Fibroblast of lung (primary cell): ENCODE measurements around the gene CPT1A.

Experiments
- CTCF ChIP-seq, 2 donors: IDR thresholded peaks in 1 of 2; conservative IDR thresholded peaks in 1 of 2; 1 replicate in 1 of 2; 2 replicates in 1 of 2; pipeline ENCODE4 v1.5.1; 2011 to 2012; ENCODE audit warnings: low read length in 2 of 2, control low read depth in 1 of 2, inconsistent platforms in 1 of 2, low read depth in 1 of 2, mild to moderate bottlenecking in 1 of 2
- EZH2 ChIP-seq: IDR thresholded peaks from 2 replicates; pipeline ENCODE4 v1.5.1; 2012; ENCODE audit warnings: low read length, control low read depth, mild to moderate bottlenecking; ENCODE audit errors: missing control alignments

GRCh38 chr11:68881320-68881719, 39.6 kb upstream of the CPT1A start:
- TF ChIP-seq CTCF (conservative IDR thresholded peaks at IDR 0.05 in 1 of 2, IDR thresholded peaks at IDR 0.05 in 1 of 2; ENCODE audit: low read depth in 1 of 2, low read length in 2 of 2) (no peak), EZH2 (no peak)
